ENCODE data around the gene VLDLR.

DNA sequence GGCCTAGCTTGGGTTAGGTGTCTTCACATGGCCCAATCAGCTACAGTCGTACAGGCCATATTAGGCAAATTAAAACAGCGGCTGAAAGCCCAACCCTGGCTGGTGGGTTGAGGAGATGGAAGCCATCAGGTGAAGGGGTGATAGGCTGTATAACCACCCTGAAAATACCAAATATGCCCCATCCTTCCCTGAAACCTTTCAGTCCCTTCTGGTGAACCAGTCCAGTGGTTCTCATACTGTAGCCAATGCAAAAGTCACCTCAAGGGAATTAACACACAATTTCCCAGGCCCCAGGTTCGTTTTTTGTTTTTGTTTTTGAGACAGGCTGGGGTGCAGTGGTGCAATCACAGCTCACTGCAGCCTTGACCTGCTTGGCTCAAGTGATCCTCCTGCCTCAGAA is 75.9 kb downstream of the VLDLR start:
- no peak for TF ChIP-seq EZH2 (IDR thresholded peaks at IDR 0.05; ENCODE audit: low read length)
- TF ChIP-seq, protein P1, sequence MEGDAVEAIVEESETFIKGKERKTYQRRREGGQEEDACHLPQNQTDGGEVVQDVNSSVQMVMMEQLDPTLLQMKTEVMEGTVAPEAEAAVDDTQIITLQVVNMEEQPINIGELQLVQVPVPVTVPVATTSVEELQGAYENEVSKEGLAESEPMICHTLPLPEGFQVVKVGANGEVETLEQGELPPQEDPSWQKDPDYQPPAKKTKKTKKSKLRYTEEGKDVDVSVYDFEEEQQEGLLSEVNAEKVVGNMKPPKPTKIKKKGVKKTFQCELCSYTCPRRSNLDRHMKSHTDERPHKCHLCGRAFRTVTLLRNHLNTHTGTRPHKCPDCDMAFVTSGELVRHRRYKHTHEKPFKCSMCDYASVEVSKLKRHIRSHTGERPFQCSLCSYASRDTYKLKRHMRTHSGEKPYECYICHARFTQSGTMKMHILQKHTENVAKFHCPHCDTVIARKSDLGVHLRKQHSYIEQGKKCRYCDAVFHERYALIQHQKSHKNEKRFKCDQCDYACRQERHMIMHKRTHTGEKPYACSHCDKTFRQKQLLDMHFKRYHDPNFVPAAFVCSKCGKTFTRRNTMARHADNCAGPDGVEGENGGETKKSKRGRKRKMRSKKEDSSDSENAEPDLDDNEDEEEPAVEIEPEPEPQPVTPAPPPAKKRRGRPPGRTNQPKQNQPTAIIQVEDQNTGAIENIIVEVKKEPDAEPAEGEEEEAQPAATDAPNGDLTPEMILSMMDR (optimal IDR thresholded peaks at IDR 0.05 in 1 of 3, IDR thresholded peaks at IDR 0.05 in 1 of 3, conservative IDR thresholded peaks at IDR 0.05 in 1 of 3; ENCODE audit: extremely low read depth in 1 of 3, insufficient read depth in 2 of 3, low read length in 3 of 3): no peak

Data from keratinocyte (primary cell).